SK-N-MC (cell line): ENCODE measurements around the gene OR5L1.

Experiments used
- EZH2 ChIP-seq: fragments of 200-600 bp; sonication (generic); IDR thresholded peaks from one replicate; pipeline ENCODE4 v1.6.1; 2017; ENCODE audit warnings: antibody characterized with exemption
- POLR2AphosphoS5 ChIP-seq: IDR thresholded peaks from 2 replicates; pipeline ENCODE4 v1.6.1; 2012; ENCODE audit warnings: mild to moderate bottlenecking, low read depth, low read length, borderline replicate concordance

- TF ChIP-seq POLR2AphosphoS5 (no peak), EZH2 (no peak)
Measured at GRCh38 chr11:55793321-55793720, 17.8 kb upstream of the OR5L1 start.
